PC-3 (cell line): ENCODE results near the gene ASB10. TPM values are rescaled to one million over a fixed set of nuclear protein-coding genes. Genes with fewer than 3 reads are reported as not detected.

Experiments used
- ATAC-seq: fragments of 200-7000 bp; cut with Tn5 transposase; 2 replicates; pipeline ENCODE4 v1.9.1; 2020; ENCODE audit warnings: mild to moderate bottlenecking, moderate library complexity
- BruUV-seq: library from RNA; stranded (reverse); fragments of 400-500 nt; replicated peaks from 2 replicates; lab custom pipeline; 2021; lab: Mats Ljungman, UMichigan
- CTCF ChIA-PET: fragments of 300-600 bp; sonication (Branson Sonifier 250); formaldehyde crosslinking; loops from one replicate; lab custom pipeline; 2022; ENCODE audit warnings: antibody characterized with exemption; lab: Charles Lee
- POLR2A ChIA-PET: fragments of 300-600 bp; sonication (Branson Sonifier 250); formaldehyde crosslinking; loops from one replicate; lab custom pipeline; 2022; ENCODE audit warnings: antibody characterized with exemption; ENCODE audit not compliant: unreplicated experiment; lab: Charles Lee
- DNase-seq: peaks from one replicate; pipeline ENCODE4 v3.0.0-alpha.2; 2015
- H2AFZ ChIP-seq: fragments of 300-600 bp; sonication (generic); 2 replicates; pipeline ENCODE4 v1.6.0; 2016; ENCODE audit warnings: antibody characterized with exemption, low read length
- H3F3A ChIP-seq: fragments of 300-600 bp; sonication (generic); one replicate; pipeline ENCODE4 v1.6.0; 2017; ENCODE audit warnings: antibody characterized with exemption, low read length, control low read depth, mild to moderate bottlenecking; ENCODE audit not compliant: unreplicated experiment
- H3K27ac ChIP-seq: fragments of 300-600 bp; sonication (generic); 2 replicates; pipeline ENCODE4 v1.5.1; 2016; ENCODE audit warnings: mild to moderate bottlenecking, low read length
- H3K27me3 ChIP-seq: fragments of 300-600 bp; sonication (generic); 2 replicates; pipeline ENCODE4 v1.6.1; 2016; ENCODE audit warnings: low read length, mixed read lengths
- H3K36me3 ChIP-seq: fragments of 300-600 bp; sonication (generic); 2 replicates; pipeline ENCODE4 v1.6.1; 2016; ENCODE audit warnings: low read depth, mixed run types, low read length, mixed read lengths
- H3K4me1 ChIP-seq: fragments of 300-600 bp; sonication (generic); 2 replicates; pipeline ENCODE4 v1.5.1; 2016; ENCODE audit warnings: low read length; ENCODE audit not compliant: insufficient read depth
- H3K4me2 ChIP-seq: fragments of 300-600 bp; sonication (generic); 2 replicates; pipeline ENCODE4 v1.6.0; 2016; ENCODE audit warnings: low read length
- H3K4me3 ChIP-seq: fragments of 300-600 bp; sonication (generic); 2 replicates; pipeline ENCODE4 v1.5.1; 2016; ENCODE audit warnings: mild to moderate bottlenecking, low read length, mixed read lengths
- H3K79me2 ChIP-seq: fragments of 300-600 bp; sonication (generic); 2 replicates; pipeline ENCODE4 v1.6.1; 2017; ENCODE audit warnings: low read length, mixed read lengths
- H3K9ac ChIP-seq: fragments of 300-600 bp; sonication (generic); 2 replicates; pipeline ENCODE4 v1.6.0; 2016; ENCODE audit warnings: mild to moderate bottlenecking, low read length
- H3K9me2 ChIP-seq: fragments of 300-600 bp; sonication (generic); replicated peaks from 2 replicates; pipeline ENCODE4 v1.6.1; 2016; ENCODE audit warnings: mixed run types, low read length, mixed read lengths
- H3K9me3 ChIP-seq: fragments of 300-600 bp; sonication (generic); 2 replicates; pipeline ENCODE4 v1.6.1; 2016; ENCODE audit warnings: low read length, mixed read lengths
- H4K20me1 ChIP-seq: fragments of 300-600 bp; sonication (generic); 2 replicates; pipeline ENCODE4 v1.6.1; 2016; ENCODE audit warnings: low read length, mixed read lengths
- EZH2 ChIP-seq: fragments of 300-600 bp; sonication (generic); IDR thresholded peaks from one replicate; pipeline ENCODE4 v1.6.1; 2017; ENCODE audit warnings: antibody characterized with exemption, mild to moderate bottlenecking, low read length; ENCODE audit not compliant: unreplicated experiment
- EZH2phosphoT487 ChIP-seq: fragments of 300-600 bp; sonication (generic); IDR thresholded peaks from 2 replicates; pipeline ENCODE4 v1.6.1; 2018; ENCODE audit warnings: mild to moderate bottlenecking, antibody characterized with exemption, low read length, borderline replicate concordance
- intact Hi-C: fragments of 100-400 bp; cut with micrococcal nuclease; formaldehyde crosslinking; loops from 2 replicates; pipeline ENCODE4 v1.9.0; 2023
- total RNA-seq: library from RNA; depleted of rRNA; stranded (reverse); fragments of >200 nt; gene quantifications from 2 replicates; pipeline ENCODE4 v1.2.3, GENCODE V29; 2014
- TF ChIP-seq, protein P1 (sequence below): fragments of 300-600 bp; sonication (generic); conservative IDR thresholded peaks from 2 replicates; pipeline ENCODE4 v1.5.1; 2017; ENCODE audit warnings: antibody characterized with exemption, low read depth, mild to moderate bottlenecking, low read length

The ASB10 gene
- total RNA-seq, 1 experiment from 2014 or later: not detected

DNA sequence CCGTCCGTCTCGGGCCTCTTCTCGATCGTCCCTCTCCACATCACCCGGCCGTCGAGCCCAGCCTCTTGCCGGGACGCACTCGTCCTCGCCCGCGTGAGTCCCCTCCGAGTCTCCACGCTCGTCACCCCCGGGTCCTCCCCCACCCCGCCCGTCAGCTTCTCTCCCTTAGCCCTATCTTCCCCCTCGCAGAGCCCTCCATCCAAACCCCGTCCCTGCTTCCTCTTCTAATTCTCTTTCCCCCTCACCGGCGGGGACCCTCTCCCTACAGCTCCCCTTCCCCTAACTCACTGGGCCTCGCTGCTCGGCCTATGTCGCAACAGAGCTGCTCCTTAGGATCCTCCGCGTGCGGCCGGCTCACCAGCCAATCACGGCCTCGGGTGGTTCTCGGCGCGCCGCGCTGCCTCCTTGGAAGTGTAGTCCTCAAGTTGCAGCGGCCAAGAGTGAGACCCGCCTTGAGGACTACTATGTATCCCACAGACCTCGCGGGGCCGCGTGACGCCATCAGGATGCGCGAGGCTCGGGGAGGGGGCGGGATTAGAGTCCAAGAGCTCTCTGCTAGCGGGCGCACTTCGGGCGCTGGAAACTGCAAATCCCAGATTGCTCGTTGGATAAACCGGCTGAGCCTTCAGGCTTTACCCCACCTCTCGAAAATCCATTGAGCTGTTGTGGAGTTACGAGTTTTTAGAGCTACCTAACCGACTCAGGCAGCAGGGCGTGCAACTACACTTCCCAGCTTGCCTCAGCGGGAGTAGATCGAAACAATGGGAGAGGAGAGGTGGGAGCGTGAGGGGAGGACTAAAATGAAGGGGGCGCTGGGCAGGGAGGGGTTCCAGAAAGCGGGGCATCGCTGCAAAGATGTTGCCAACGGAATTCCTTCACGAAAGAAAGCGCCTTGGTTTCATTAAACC lies 40.1 kb upstream of the ASB10 start, which contains the start of gene ABCF2:
TSS of gene ABCF2 (minus strand) at position 331 of the 908 bp plus-strand sequence. CDS start 747 bp downstream, outside the sequence.
- Histone ChIP-seq H3K9ac (peak within 1 kb of the TSS; percentile 94), H3K36me3 (peaks cover 29% of the 10 kb centered on the region), H3K27me3 (no peaks in the 10 kb centered on the region), H3K4me2 (peak within 1 kb of the TSS; percentile 97), H3K9me2 (no peaks in the 10 kb centered on the region), H4K20me1 (no peaks in the 10 kb centered on the region), H2AFZ (peak within 1 kb of the TSS; percentile 94), H3K27ac (peak within 1 kb of the TSS; percentile 43), H3K79me2 (peaks cover 28% of the 10 kb centered on the region), H3K4me3 (peak within 1 kb of the TSS; percentile 92), H3K9me3 (no peaks in the 10 kb centered on the region), H3K4me1 (peaks cover 35% of the 10 kb centered on the region), H3F3A (no peaks in the 10 kb centered on the region)
- peak; percentile 98 for ATAC-seq
- ChIA-PET POLR2A (interaction anchor here (0.6 to 0.9 kb wide), 3 partner anchors 19 to 98 kb away, joined by 3 to 6 read pairs (median 4); no protein-coding TSS in a partner anchor), CTCF (interaction anchor here (0.5 to 0.8 kb wide), 7 partner anchors 14 to 1942 kb away, joined by 3 to 10 read pairs (median 3); no protein-coding TSS in a partner anchor)
- BruUV-seq: no TSS peak
- intact Hi-C loops: no loop called here
- peak; percentile 98 for DNase-seq
- TF ChIP-seq, protein P1, sequence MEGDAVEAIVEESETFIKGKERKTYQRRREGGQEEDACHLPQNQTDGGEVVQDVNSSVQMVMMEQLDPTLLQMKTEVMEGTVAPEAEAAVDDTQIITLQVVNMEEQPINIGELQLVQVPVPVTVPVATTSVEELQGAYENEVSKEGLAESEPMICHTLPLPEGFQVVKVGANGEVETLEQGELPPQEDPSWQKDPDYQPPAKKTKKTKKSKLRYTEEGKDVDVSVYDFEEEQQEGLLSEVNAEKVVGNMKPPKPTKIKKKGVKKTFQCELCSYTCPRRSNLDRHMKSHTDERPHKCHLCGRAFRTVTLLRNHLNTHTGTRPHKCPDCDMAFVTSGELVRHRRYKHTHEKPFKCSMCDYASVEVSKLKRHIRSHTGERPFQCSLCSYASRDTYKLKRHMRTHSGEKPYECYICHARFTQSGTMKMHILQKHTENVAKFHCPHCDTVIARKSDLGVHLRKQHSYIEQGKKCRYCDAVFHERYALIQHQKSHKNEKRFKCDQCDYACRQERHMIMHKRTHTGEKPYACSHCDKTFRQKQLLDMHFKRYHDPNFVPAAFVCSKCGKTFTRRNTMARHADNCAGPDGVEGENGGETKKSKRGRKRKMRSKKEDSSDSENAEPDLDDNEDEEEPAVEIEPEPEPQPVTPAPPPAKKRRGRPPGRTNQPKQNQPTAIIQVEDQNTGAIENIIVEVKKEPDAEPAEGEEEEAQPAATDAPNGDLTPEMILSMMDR: no peak
- no peak for TF ChIP-seq EZH2
- no peak for TF ChIP-seq EZH2phosphoT487

DNA sequence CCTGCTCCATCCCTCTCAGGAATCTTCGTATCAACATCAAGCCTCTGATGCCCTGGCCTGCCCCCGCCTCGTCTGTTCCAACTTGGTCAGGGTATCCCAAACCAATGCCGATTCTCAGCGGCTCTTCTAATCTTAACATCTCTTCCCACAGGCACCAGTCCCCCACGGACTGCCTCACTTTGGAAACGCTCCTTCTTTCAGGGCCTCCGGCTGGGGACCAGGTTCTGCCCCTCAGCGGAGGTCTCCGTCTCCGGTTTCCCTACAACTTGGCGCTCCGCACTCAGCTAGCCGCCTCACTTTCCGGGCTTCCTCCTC lies 39.5 kb upstream of the ASB10 start:
- H3K79me2 ChIP-seq: peaks cover 28% of the 10 kb centered on the region
- H3K27me3 ChIP-seq: no peaks in the 10 kb centered on the region
- no peaks in the 10 kb centered on the region for H3K9me2 ChIP-seq
- H3K4me3 ChIP-seq: peak overlapping the region; percentile 92
- H3K4me2 ChIP-seq: peak overlapping the region; percentile 97
- intact Hi-C loops: no loop called here
- no peaks in the 10 kb centered on the region for H3F3A ChIP-seq
- peaks cover 30% of the 10 kb centered on the region for H3K4me1 ChIP-seq
- ChIA-PET POLR2A (no interaction called here), CTCF (no interaction called here)
- TSS peak; percentile 31 for BruUV-seq
- no peak overlapping the region for H3K27ac ChIP-seq
- H3K9ac ChIP-seq: peak overlapping the region; percentile 94
- no peaks in the 10 kb centered on the region for H4K20me1 ChIP-seq
- peaks cover 33% of the 10 kb centered on the region for H3K36me3 ChIP-seq
- DNase-seq (no peak), ATAC-seq (peak; percentile 1; the same call in 1 of the 2 replicates)
- TF ChIP-seq EZH2 (no peak), EZH2phosphoT487 (no peak)
- TF ChIP-seq, protein P1: no peak
- peak overlapping the region; percentile 81 for H2AFZ ChIP-seq
- no peaks in the 10 kb centered on the region for H3K9me3 ChIP-seq
